Keratinocyte (primary cell): ENCODE measurements around the gene TAS1R3. TPM values are rescaled to one million over a fixed set of nuclear protein-coding genes. Genes with fewer than 3 reads are reported as not detected.

Experiments used
- DNase-seq: peaks from one replicate; pipeline ENCODE4 v3.0.0-alpha.2; 2011; ENCODE audit warnings: low read depth, missing footprints, low spot score
- FAIRE-seq: peaks from 2 replicates; lab custom pipeline; 2011; peaks lifted over from hg19 to GRCh38; lab: Jason Lieb, UNC
- H2AFZ ChIP-seq: 2 replicates; pipeline ENCODE4 v1.6.0; 2012; ENCODE audit warnings: low read length, control low read depth, inconsistent platforms; ENCODE audit not compliant: control insufficient read depth
- H3K27ac ChIP-seq: 2 replicates; pipeline ENCODE4 v1.5.1; 2011; ENCODE audit warnings: low read length; ENCODE audit not compliant: control insufficient read depth, insufficient read depth
- H3K27me3 ChIP-seq: 3 replicates; pipeline ENCODE4 v1.6.0; 2011; ENCODE audit warnings: low read length; ENCODE audit not compliant: control insufficient read depth, insufficient read depth; ENCODE audit errors: extremely low read depth
- H3K36me3 ChIP-seq, 2 experiments: 2 replicates in 1 of 2; 3 replicates in 1 of 2; pipeline ENCODE4 v1.5.1; 2011; ENCODE audit warnings: low read length in 2 of 2, mild to moderate bottlenecking in 1 of 2; ENCODE audit not compliant: control insufficient read depth in 2 of 2, insufficient read depth in 2 of 2; ENCODE audit errors: extremely low read depth in 1 of 2
- H3K4me1 ChIP-seq: 3 replicates; pipeline ENCODE4 v1.5.1; 2011; ENCODE audit warnings: low read length; ENCODE audit not compliant: control insufficient read depth, insufficient read depth; ENCODE audit errors: extremely low read depth
- H3K4me2 ChIP-seq: 3 replicates; pipeline ENCODE4 v1.6.0; 2011; ENCODE audit warnings: low read depth, low read length; ENCODE audit not compliant: control insufficient read depth, insufficient read depth; ENCODE audit errors: extremely low read depth
- H3K4me3 ChIP-seq, 3 experiments: fragments of 200-600 bp in 1 of 3; sonication (generic) in 1 of 3; 2 replicates in 2 of 3; 3 replicates in 1 of 3; pipeline ENCODE4 v1.5.1; 2011 to 2016; ENCODE audit warnings: low read length in 3 of 3, mild to moderate bottlenecking in 3 of 3, control low read depth in 2 of 3, inconsistent platforms in 1 of 3, low read depth in 1 of 3, mixed read lengths in 1 of 3, mixed run types in 1 of 3, moderate library complexity in 1 of 3; ENCODE audit not compliant: control insufficient read depth in 2 of 3, insufficient read depth in 2 of 3; ENCODE audit errors: extremely low read depth in 1 of 3
- H3K79me2 ChIP-seq: 2 replicates; pipeline ENCODE4 v1.6.0; 2012; ENCODE audit warnings: low read length; ENCODE audit not compliant: control insufficient read depth, insufficient read depth
- H3K9ac ChIP-seq: 3 replicates; pipeline ENCODE4 v1.6.0; 2011; ENCODE audit warnings: low read length; ENCODE audit not compliant: control insufficient read depth, insufficient read depth; ENCODE audit errors: extremely low read depth
- H3K9me1 ChIP-seq: 3 replicates; pipeline ENCODE4 v1.6.0; 2011; ENCODE audit warnings: low read length; ENCODE audit not compliant: control insufficient read depth, insufficient read depth; ENCODE audit errors: extremely low read depth
- H3K9me3 ChIP-seq: 2 replicates; pipeline ENCODE4 v1.5.1; 2012; ENCODE audit warnings: low read depth, low read length; ENCODE audit not compliant: control insufficient read depth
- H4K20me1 ChIP-seq: 3 replicates; pipeline ENCODE4 v1.6.0; 2011; ENCODE audit warnings: low read length; ENCODE audit not compliant: control insufficient read depth, insufficient read depth; ENCODE audit errors: extremely low read depth
- CTCF ChIP-seq, 3 experiments: IDR thresholded peaks in 1 of 3; conservative IDR thresholded peaks in 1 of 3; optimal IDR thresholded peaks in 1 of 3; 2 replicates in 2 of 3; 3 replicates in 1 of 3; pipeline versions ENCODE3 to v1.5.1; 2011; ENCODE audit warnings: low read length in 3 of 3, mild to moderate bottlenecking in 3 of 3, moderate library complexity in 2 of 3, control low read depth in 1 of 3, inconsistent platforms in 1 of 3; ENCODE audit not compliant: insufficient read depth in 2 of 3; ENCODE audit errors: extremely low read depth in 1 of 3
- EZH2 ChIP-seq: IDR thresholded peaks from one replicate; pipeline ENCODE4 v1.6.1; 2012; ENCODE audit warnings: inconsistent platforms, mild to moderate bottlenecking, low read length, moderate library complexity
- dilution Hi-C: fragments of 300-500 bp; cut with MboI; formaldehyde crosslinking; loops from one replicate; pipeline ENCODE4 v1.7.0; 2020; ENCODE audit warnings: low sequenced_read_pairs; ENCODE audit not compliant: extremely low pct_ligation_motif_present
- polyA plus RNA-seq, 5 experiments: library from polyadenylated mRNA; depleted of rRNA in 3 of 5; stranded (reverse) in 3 of 5; stranded (forward) in 1 of 5; unstranded in 1 of 5; fragments of >200 nt; gene quantifications; 1 replicate in 1 of 5; 2 replicates in 3 of 5; 3 replicates in 1 of 5; pipeline versions ENCODE4 v1.2.1 to v1.2.3, GENCODE V29; 2011 to 2012; ENCODE audit warnings: missing spikeins in 2 of 5, low read depth in 1 of 5, low replicate concordance in 1 of 5

Gene TAS1R3
- polyA plus RNA-seq, 1 donor (not counting 4 experiments of a cell fraction or from before 2014, with no cell fraction given): 0.04 TPM

GRCh38 chr1:1356796-1357401, 25.8 kb downstream of the TAS1R3 start:
- H3K9me1 ChIP-seq: no peaks in the 10 kb centered on the region
- H3K9ac ChIP-seq: no peak overlapping the region
- no peaks in the 10 kb centered on the region for H3K9me3 ChIP-seq
- no peak for DNase-seq
- peaks cover 8% of the 10 kb centered on the region for H3K27me3 ChIP-seq
- dilution Hi-C loops: no loop called here
- no peaks in the 10 kb centered on the region for H4K20me1 ChIP-seq
- H3K79me2 ChIP-seq: no peaks in the 10 kb centered on the region
- H2AFZ ChIP-seq: no peak overlapping the region
- H3K4me2 ChIP-seq: no peak overlapping the region
- H3K4me1 ChIP-seq: peaks cover 21% of the 10 kb centered on the region
- FAIRE-seq: no peak
- no peaks in the 10 kb centered on the region for H3K36me3 ChIP-seq
- no peak overlapping the region for H3K27ac ChIP-seq
- no peak overlapping the region for H3K4me3 ChIP-seq
- no peak for TF ChIP-seq EZH2
- no peak for TF ChIP-seq CTCF (optimal IDR thresholded peaks at IDR 0.05 in 1 of 3, IDR thresholded peaks at IDR 0.05 in 1 of 3, conservative IDR thresholded peaks at IDR 0.05 in 1 of 3; ENCODE audit: extremely low read depth in 1 of 3, insufficient read depth in 2 of 3, low read length in 3 of 3)

GRCh38 chr1:1357871-1358432, 26.9 kb downstream of the TAS1R3 start:
- H3K27ac ChIP-seq: no peak overlapping the region
- H3K9ac ChIP-seq: no peak overlapping the region
- H3K9me1 ChIP-seq: no peaks in the 10 kb centered on the region
- no peaks in the 10 kb centered on the region for H3K36me3 ChIP-seq
- no peaks in the 10 kb centered on the region for H3K9me3 ChIP-seq
- no peak for TF ChIP-seq CTCF (optimal IDR thresholded peaks at IDR 0.05 in 1 of 3, IDR thresholded peaks at IDR 0.05 in 1 of 3, conservative IDR thresholded peaks at IDR 0.05 in 1 of 3; ENCODE audit: extremely low read depth in 1 of 3, insufficient read depth in 2 of 3, low read length in 3 of 3)
- no peak for TF ChIP-seq EZH2
- FAIRE-seq: no peak
- no peak for DNase-seq
- H3K4me2 ChIP-seq: no peak overlapping the region
- H3K79me2 ChIP-seq: no peaks in the 10 kb centered on the region
- peaks cover 8% of the 10 kb centered on the region for H3K27me3 ChIP-seq
- no peak overlapping the region for H3K4me3 ChIP-seq
- dilution Hi-C loops: no loop called here
- H3K4me1 ChIP-seq: peaks cover 19% of the 10 kb centered on the region
- no peak overlapping the region for H2AFZ ChIP-seq
- no peaks in the 10 kb centered on the region for H4K20me1 ChIP-seq
